ENCODE measurements around the gene ITPK1. TPM values are rescaled to one million over a fixed set of nuclear protein-coding genes. Genes with fewer than 3 reads are reported as not detected.

ITPK1 gene
- polyA plus RNA-seq, 2 donors, result 15.8 to 22.4 TPM

DNA sequence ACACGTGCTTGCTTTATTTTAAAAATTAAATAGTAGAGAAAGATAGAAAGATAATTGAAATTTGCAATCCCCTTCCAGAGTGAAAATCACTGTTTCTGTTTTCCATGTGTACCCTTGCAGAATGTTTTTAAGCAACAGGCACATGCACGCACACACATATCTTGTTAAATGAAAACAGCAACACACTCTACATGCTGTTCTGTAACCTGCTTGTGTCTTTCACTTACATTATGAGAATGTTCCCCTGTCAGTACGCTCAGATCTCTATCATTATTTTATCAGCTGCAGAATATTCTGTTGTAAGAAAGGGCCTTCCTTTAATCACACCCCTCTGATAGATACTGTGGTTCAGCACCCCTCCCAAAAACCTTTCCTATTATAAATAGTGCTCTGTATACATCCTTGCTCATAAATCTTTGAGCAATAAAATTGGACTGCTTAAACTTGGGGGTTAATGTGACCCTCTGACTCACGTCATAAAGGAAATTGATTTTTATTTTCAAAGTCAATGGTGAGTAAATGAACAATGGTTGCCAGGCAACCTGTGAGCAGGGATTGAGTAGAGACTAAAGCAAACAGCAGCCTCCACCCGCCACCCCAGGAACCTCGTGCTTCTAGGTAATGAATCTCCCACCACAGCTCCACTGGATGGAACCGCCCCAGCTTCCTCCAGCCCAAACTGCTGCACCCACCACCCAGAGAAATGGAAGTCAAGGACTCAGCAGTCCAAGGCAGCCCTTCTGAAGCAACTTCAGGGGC, 224.7 kb downstream of the ITPK1 start:
- 39 to 41% methylated on average over 7 of the region's 7 CpGs for WGBS, 2 donors
- Histone ChIP-seq H3K27ac (ENCODE audit: low read depth in 2 of 2, low read length in 1 of 2) (no peak overlapping the region), H3K4me3 (ENCODE audit: low read depth in 1 of 2, low read length in 2 of 2) (no peak overlapping the region)

DNA sequence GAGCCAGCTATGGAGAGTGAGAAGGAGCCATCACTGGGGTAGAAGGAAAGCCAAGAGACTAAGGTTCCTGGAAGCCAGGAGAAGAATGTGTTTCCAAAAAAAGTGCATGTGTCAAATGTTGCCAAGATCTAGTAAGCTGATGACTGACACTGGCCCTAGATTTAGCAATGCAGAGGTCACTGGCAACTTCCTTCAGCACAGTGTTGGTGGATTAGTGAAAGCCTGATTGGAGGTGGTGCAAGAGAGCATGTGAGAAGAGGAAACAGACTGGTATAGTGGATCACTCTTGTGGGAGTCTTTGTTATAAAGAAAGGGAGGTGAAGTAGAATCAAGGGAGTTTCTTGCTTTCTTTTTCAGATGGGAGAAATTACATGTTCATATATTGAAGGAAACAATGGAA, 226.8 kb downstream of the ITPK1 start:
- Histone ChIP-seq H3K27me3 (ENCODE audit: control insufficient read depth in 1 of 2, insufficient read depth in 2 of 2, low read length in 2 of 2) (no peaks in the 10 kb centered on the region), H3K9me3 (ENCODE audit: control insufficient read depth in 2 of 2, insufficient read depth in 1 of 2, low read depth in 1 of 2, low read length in 1 of 2) (peaks cover 2 to 3% of the 10 kb centered on the region in 2 donors), H3K4me3 (ENCODE audit: low read depth in 1 of 2, low read length in 2 of 2) (no peak overlapping the region), H3K36me3 (ENCODE audit: control insufficient read depth in 2 of 2, insufficient read depth in 2 of 2, low read length in 1 of 2) (no peaks in the 10 kb centered on the region), H3K4me1 (ENCODE audit: control insufficient read depth in 2 of 2, insufficient read depth in 2 of 2, low read length in 1 of 2) (no peaks in the 10 kb centered on the region), H3K27ac (ENCODE audit: low read depth in 2 of 2, low read length in 1 of 2) (no peak overlapping the region)

More for the DNA sequence above, 224.7 kb downstream of the ITPK1 start:
- Histone ChIP-seq H3K4me1 (ENCODE audit: control insufficient read depth in 2 of 2, insufficient read depth in 2 of 2, low read length in 1 of 2) (no peaks in the 10 kb centered on the region), H3K27me3 (ENCODE audit: control insufficient read depth in 1 of 2, insufficient read depth in 2 of 2, low read length in 2 of 2) (no peaks in the 10 kb centered on the region), H3K36me3 (ENCODE audit: control insufficient read depth in 2 of 2, insufficient read depth in 2 of 2, low read length in 1 of 2) (no peaks in the 10 kb centered on the region), H3K9me3 (ENCODE audit: control insufficient read depth in 2 of 2, insufficient read depth in 1 of 2, low read depth in 1 of 2, low read length in 1 of 2) (peaks cover 3 to 4% of the 10 kb centered on the region in 2 donors)

DNA sequence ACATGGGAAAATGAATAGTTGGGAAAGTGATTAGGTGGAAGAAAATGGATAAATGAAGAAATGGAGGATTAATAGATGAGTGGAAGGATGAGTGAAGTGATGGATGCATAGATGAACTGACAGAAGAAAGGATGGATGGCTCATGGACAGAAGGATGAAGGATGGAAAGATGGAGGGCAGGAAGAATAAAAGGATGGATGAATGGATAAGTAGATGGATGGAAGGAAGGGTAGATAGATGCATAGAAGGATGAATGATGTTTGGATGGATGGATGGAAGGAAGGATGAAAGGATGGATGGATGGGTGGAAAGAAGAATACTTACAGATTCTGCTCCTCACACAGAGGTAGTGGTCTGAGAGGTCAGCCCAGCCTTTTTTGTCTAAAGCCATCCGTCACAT, 228.6 kb downstream of the ITPK1 start:
- WGBS, 2 donors, result 91 to 97% methylated on average over 1 of the region's 1 CpG

More for the DNA sequence above, 228.6 kb downstream of the ITPK1 start:
- Histone ChIP-seq H3K27ac (ENCODE audit: low read depth in 2 of 2, low read length in 1 of 2) (no peak overlapping the region), H3K4me1 (ENCODE audit: control insufficient read depth in 2 of 2, insufficient read depth in 2 of 2, low read length in 1 of 2) (no peaks in the 10 kb centered on the region), H3K4me3 (ENCODE audit: low read depth in 1 of 2, low read length in 2 of 2) (no peak overlapping the region), H3K27me3 (ENCODE audit: control insufficient read depth in 1 of 2, insufficient read depth in 2 of 2, low read length in 2 of 2) (no peaks in the 10 kb centered on the region), H3K36me3 (ENCODE audit: control insufficient read depth in 2 of 2, insufficient read depth in 2 of 2, low read length in 1 of 2) (no peaks in the 10 kb centered on the region), H3K9me3 (ENCODE audit: control insufficient read depth in 2 of 2, insufficient read depth in 1 of 2, low read depth in 1 of 2, low read length in 1 of 2) (no peaks in the 10 kb centered on the region)

Other genes starting within 250 kb of the ITPK1 start
- gene CHGA, start 192.8 kb downstream of the ITPK1 start, polyA plus RNA-seq, result under 1 TPM; 0.37 to 0.75 TPM
- 10 to 100 TPM in 1 of 2 donors, 1 to 10 TPM in 1; 5.4 to 12.7 TPM for gene MOAP1, start 69.0 kb upstream of the ITPK1 start, polyA plus RNA-seq
- 10 to 100 TPM in 1 of 2 donors, 1 to 10 TPM in 1; 8.6 to 10.3 TPM for gene LYSET, start 69.4 kb upstream of the ITPK1 start, polyA plus RNA-seq
- 10 to 100 TPM in 1 of 2 donors, 1 to 10 TPM in 1; 8.0 to 10.8 TPM for gene GON7, start 91.1 kb upstream of the ITPK1 start, polyA plus RNA-seq
- 10 to 100 TPM in 1 of 2 donors, 1 to 10 TPM in 1; 7.8 to 11.7 TPM for gene UBR7, start 91.3 kb upstream of the ITPK1 start, polyA plus RNA-seq
- 10 to 100 TPM in 1 of 2 donors, 1 to 10 TPM in 1; 7.7 to 10.7 TPM for gene BTBD7, start 217.1 kb upstream of the ITPK1 start, polyA plus RNA-seq
- not detected for gene COX8C, start 231.3 kb upstream of the ITPK1 start, polyA plus RNA-seq

All from esophagus (tissue), 2 donors.